HEK293 (cell line): ENCODE data around the gene MARCHF10.

Source experiments
- BCL11B ChIP-seq: fragments of 450-650 bp; formaldehyde crosslinking; IDR thresholded peaks from 2 replicates; pipeline ENCODE4 v1.5.1; 2016; ENCODE audit warnings: low read depth, missing biosample characterization, missing genetic modification characterization
- CTCF ChIP-seq: fragments of 450-650 bp; formaldehyde crosslinking; IDR thresholded peaks from 2 replicates; pipeline ENCODE4 v1.5.1; 2016; ENCODE audit warnings: missing biosample characterization, missing genetic modification characterization
- SALL2 ChIP-seq: fragments of 450-650 bp; formaldehyde crosslinking; IDR thresholded peaks from 2 replicates; pipeline ENCODE4 v1.5.0; 2017; ENCODE audit warnings: missing biosample characterization, mild to moderate bottlenecking, missing genetic modification characterization, borderline replicate concordance
- ZBTB44 ChIP-seq: fragments of 450-650 bp; IDR thresholded peaks from 2 replicates; pipeline ENCODE4 v1.5.1; 2018; ENCODE audit warnings: missing biosample characterization, mild to moderate bottlenecking, missing genetic modification characterization
- ZNF311 ChIP-seq: fragments of 450-650 bp; formaldehyde crosslinking; IDR thresholded peaks from 2 replicates; pipeline ENCODE4 v1.5.1; 2017; ENCODE audit warnings: missing biosample characterization, missing genetic modification characterization, borderline replicate concordance
- ZNF791 ChIP-seq: fragments of 450-650 bp; formaldehyde crosslinking; IDR thresholded peaks from 2 replicates; pipeline ENCODE4 v1.5.1; 2016; ENCODE audit warnings: missing biosample characterization, missing genetic modification characterization

GRCh38 chr17:62856594-62856993, 48.5 kb upstream of the MARCHF10 start:
- TF ChIP-seq CTCF (tag by site-specific recombination) (no peak), BCL11B (no peak), ZNF311 (tag by site-specific recombination) (no peak), SALL2 (tag by site-specific recombination) (no peak), ZNF791 (tag by site-specific recombination) (no peak), ZBTB44 (no peak)
